ENCODE measurements around the gene CIAO1. TPM values are rescaled to one million over a fixed set of nuclear protein-coding genes. Genes with fewer than 3 reads are reported as not detected.

The CIAO1 gene
- total and polyA plus RNA-seq, 2 of the 8 experiments (the other 6 are each of a cell fraction or from before 2014, with no cell fraction given): 63.7 to 99.2 TPM

DNA sequence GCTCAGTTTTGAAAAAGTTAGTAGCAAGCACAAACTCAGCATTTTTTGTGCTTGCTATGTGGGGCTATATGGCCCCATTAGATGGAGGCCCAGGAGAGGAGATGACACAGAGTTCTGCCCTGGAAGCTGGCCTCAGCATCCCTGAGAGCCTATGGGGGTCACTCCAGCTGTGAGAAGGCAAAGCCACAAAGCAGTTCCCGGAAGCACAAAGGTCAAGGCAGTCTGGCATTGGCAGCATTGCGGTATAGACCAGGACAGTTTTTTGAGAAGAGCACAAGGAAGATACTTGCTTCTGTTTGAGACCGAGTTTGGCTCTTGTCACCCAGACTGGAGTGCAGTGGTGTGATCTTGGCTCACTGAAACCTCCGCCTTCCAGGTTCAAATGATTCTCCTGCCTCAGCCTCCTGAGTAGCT is 51.6 kb downstream of the CIAO1 start (continued):
- TF ChIP-seq E2F6 (IDR thresholded peaks at IDR 0.05) (no peak), ZNF274 (IDR thresholded peaks at IDR 0.05; ENCODE audit: borderline replicate concordance, extremely low read depth, low read length) (no peak), MAX (IDR thresholded peaks at IDR 0.05) (no peak), SIRT6 (IDR thresholded peaks at IDR 0.05; ENCODE audit: low read length) (no peak), FOSL1 (IDR thresholded peaks at IDR 0.05; ENCODE audit: insufficient read depth, low read depth, low read length) (no peak), POLR2A (IDR thresholded peaks at IDR 0.05; ENCODE audit: control extremely low read depth in 1 of 2, low read depth in 2 of 2, low read length in 2 of 2) (no peak), TAF1 (IDR thresholded peaks at IDR 0.05; ENCODE audit: low read depth, low read length) (no peak)

All from H1 (cell line).